ENCODE results near the gene PLCB1. TPM values are rescaled to one million over a fixed set of nuclear protein-coding genes. Genes with fewer than 3 reads are reported as not detected.

The PLCB1 gene
- total RNA-seq, 1 donor from 2014 or later, result 10.7 TPM

- H3K79me2 ChIP-seq (ENCODE audit: insufficient read depth, low read length), result no peaks in the 10 kb centered on the region
- peaks cover 2% of the 10 kb centered on the region for H3K36me3 Mint-ChIP-seq (ENCODE audit: low read depth, unreplicated experiment)
- H3K4me1 Mint-ChIP-seq (ENCODE audit: low read depth, unreplicated experiment), result peaks cover 2% of the 10 kb centered on the region
- no peak overlapping the region for H3K27ac ChIP-seq (ENCODE audit: low read depth, low read length)
- H3K4me2 ChIP-seq (ENCODE audit: low read length), result no peak overlapping the region
- H3K9me3 ChIP-seq (ENCODE audit: insufficient read depth, low read depth, low read length), result no peaks in the 10 kb centered on the region
- no peak overlapping the region for H3K9ac ChIP-seq (ENCODE audit: low read length)
- H3K4me3 Mint-ChIP-seq (ENCODE audit: unreplicated experiment), result no peak overlapping the region
- DNase-seq (ENCODE audit: low read depth) (no peak), FAIRE-seq (no peak)
- H2AFZ ChIP-seq (ENCODE audit: low read depth, low read length), result no peak overlapping the region
- H4K20me1 ChIP-seq (ENCODE audit: insufficient read depth, low read length), result no peaks in the 10 kb centered on the region
- no peaks in the 10 kb centered on the region for H3K36me3 ChIP-seq (ENCODE audit: insufficient read depth, low read length)
- H3K27me3 ChIP-seq (ENCODE audit: insufficient read depth, low read length), result no peaks in the 10 kb centered on the region
- no peaks in the 10 kb centered on the region for H3K27me3 Mint-ChIP-seq (ENCODE audit: low read depth, unreplicated experiment)
- H3K4me1 ChIP-seq (ENCODE audit: insufficient read depth, low read length), result no peaks in the 10 kb centered on the region
- H3K27ac Mint-ChIP-seq (ENCODE audit: unreplicated experiment), result no peak overlapping the region
- no peak overlapping the region for H3K4me3 ChIP-seq (ENCODE audit: insufficient read depth, low read depth, low read length)
- TF ChIP-seq EZH2 (IDR thresholded peaks at IDR 0.05; ENCODE audit: insufficient read depth, low read length), result no peak
- no peak for TF ChIP-seq CTCF (IDR thresholded peaks at IDR 0.05; ENCODE audit: insufficient read depth, low read depth, low read length)
- no peaks in the 10 kb centered on the region for H3K9me3 Mint-ChIP-seq (ENCODE audit: unreplicated experiment)
Observed at GRCh38 chr20:8170921-8171320, 38.9 kb downstream of the PLCB1 start.

GRCh38 chr20:8172191-8172590 is 40.1 kb downstream of the PLCB1 start:
- Mint-ChIP-seq H3K9me3 (ENCODE audit: unreplicated experiment) (peaks cover 1% of the 10 kb centered on the region), H3K36me3 (ENCODE audit: low read depth, unreplicated experiment) (peaks cover 2% of the 10 kb centered on the region), H3K27ac (ENCODE audit: unreplicated experiment) (no peak overlapping the region), H3K27me3 (ENCODE audit: low read depth, unreplicated experiment) (no peaks in the 10 kb centered on the region), H3K4me3 (ENCODE audit: unreplicated experiment) (no peak overlapping the region), H3K4me1 (ENCODE audit: low read depth, unreplicated experiment) (peaks cover 2% of the 10 kb centered on the region)
- FAIRE-seq (no peak), DNase-seq (ENCODE audit: low read depth) (no peak)
- Histone ChIP-seq H3K9ac (ENCODE audit: low read length) (no peak overlapping the region), H3K9me3 (ENCODE audit: insufficient read depth, low read depth, low read length) (no peaks in the 10 kb centered on the region), H4K20me1 (ENCODE audit: insufficient read depth, low read length) (no peaks in the 10 kb centered on the region), H3K4me2 (ENCODE audit: low read length) (no peak overlapping the region), H3K27me3 (ENCODE audit: insufficient read depth, low read length) (no peaks in the 10 kb centered on the region), H3K4me3 (ENCODE audit: insufficient read depth, low read depth, low read length) (no peak overlapping the region), H2AFZ (ENCODE audit: low read depth, low read length) (no peak overlapping the region), H3K79me2 (ENCODE audit: insufficient read depth, low read length) (no peaks in the 10 kb centered on the region), H3K4me1 (ENCODE audit: insufficient read depth, low read length) (no peaks in the 10 kb centered on the region), H3K36me3 (ENCODE audit: insufficient read depth, low read length) (no peaks in the 10 kb centered on the region), H3K27ac (ENCODE audit: low read depth, low read length) (no peak overlapping the region)
- TF ChIP-seq EZH2 (IDR thresholded peaks at IDR 0.05; ENCODE audit: insufficient read depth, low read length), result no peak
- TF ChIP-seq CTCF (IDR thresholded peaks at IDR 0.05; ENCODE audit: insufficient read depth, low read depth, low read length), result no peak

GRCh38 chr20:8175741-8176675 is 43.9 kb downstream of the PLCB1 start:
- FAIRE-seq (no peak), DNase-seq (ENCODE audit: low read depth) (no peak)
- H3K9me3 ChIP-seq (ENCODE audit: insufficient read depth, low read depth, low read length), result no peaks in the 10 kb centered on the region
- Mint-ChIP-seq H3K27ac (ENCODE audit: unreplicated experiment) (no peak overlapping the region), H3K4me3 (ENCODE audit: unreplicated experiment) (no peak overlapping the region), H3K36me3 (ENCODE audit: low read depth, unreplicated experiment) (peaks cover 2% of the 10 kb centered on the region), H3K9me3 (ENCODE audit: unreplicated experiment) (peaks cover 1% of the 10 kb centered on the region), H3K4me1 (ENCODE audit: low read depth, unreplicated experiment) (no peaks in the 10 kb centered on the region), H3K27me3 (ENCODE audit: low read depth, unreplicated experiment) (no peaks in the 10 kb centered on the region)
- no peak overlapping the region for H3K4me3 ChIP-seq (ENCODE audit: insufficient read depth, low read depth, low read length)
- no peak overlapping the region for H3K4me2 ChIP-seq (ENCODE audit: low read length)
- no peak overlapping the region for H3K27ac ChIP-seq (ENCODE audit: low read depth, low read length)
- no peaks in the 10 kb centered on the region for H4K20me1 ChIP-seq (ENCODE audit: insufficient read depth, low read length)
- H3K79me2 ChIP-seq (ENCODE audit: insufficient read depth, low read length), result no peaks in the 10 kb centered on the region
- H3K27me3 ChIP-seq (ENCODE audit: insufficient read depth, low read length), result no peaks in the 10 kb centered on the region
- TF ChIP-seq EZH2 (IDR thresholded peaks at IDR 0.05; ENCODE audit: insufficient read depth, low read length) (no peak), CTCF (IDR thresholded peaks at IDR 0.05; ENCODE audit: insufficient read depth, low read depth, low read length) (no peak)
- no peaks in the 10 kb centered on the region for H3K4me1 ChIP-seq (ENCODE audit: insufficient read depth, low read length)
- H3K9ac ChIP-seq (ENCODE audit: low read length), result no peak overlapping the region
- no peaks in the 10 kb centered on the region for H3K36me3 ChIP-seq (ENCODE audit: insufficient read depth, low read length)
- no peak overlapping the region for H2AFZ ChIP-seq (ENCODE audit: low read depth, low read length)

Data from astrocyte (in vitro differentiated cells and primary cell).